Amniotic stem cell (primary cell): Measurements from ENCODE around the gene FUT1.
"Not testable (repeated sequence)": the region's sequence is repeated elsewhere in the genome, so short reads cannot be mapped to it uniquely, and the experiment has no call there.

Experiments used
- DNase-seq: peaks from one replicate; lab custom pipeline; 2025; lab: John Stamatoyannopoulos, UW

FUT1 gene

DNA sequence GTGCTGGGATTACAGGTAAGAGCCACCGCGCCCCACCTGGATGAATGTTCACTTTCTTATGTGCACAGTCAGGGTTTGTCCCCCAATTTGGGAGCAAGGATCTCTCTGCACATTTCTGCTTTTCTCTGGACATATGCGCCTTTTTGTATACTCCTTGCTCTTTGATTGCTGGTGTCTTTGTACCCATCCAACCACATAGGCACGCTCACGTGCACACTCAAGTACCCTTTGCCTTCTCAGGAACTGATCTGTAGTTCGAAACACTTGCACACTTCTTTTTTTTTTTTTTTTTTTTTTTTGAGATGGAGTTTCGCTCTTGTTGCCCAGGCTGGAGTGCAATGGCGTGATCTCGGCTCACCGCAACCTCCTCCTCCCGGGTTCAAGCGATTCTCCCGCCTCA, 34.3 kb downstream of the FUT1 start:
- not testable (repeated sequence) for DNase-seq

DNA sequence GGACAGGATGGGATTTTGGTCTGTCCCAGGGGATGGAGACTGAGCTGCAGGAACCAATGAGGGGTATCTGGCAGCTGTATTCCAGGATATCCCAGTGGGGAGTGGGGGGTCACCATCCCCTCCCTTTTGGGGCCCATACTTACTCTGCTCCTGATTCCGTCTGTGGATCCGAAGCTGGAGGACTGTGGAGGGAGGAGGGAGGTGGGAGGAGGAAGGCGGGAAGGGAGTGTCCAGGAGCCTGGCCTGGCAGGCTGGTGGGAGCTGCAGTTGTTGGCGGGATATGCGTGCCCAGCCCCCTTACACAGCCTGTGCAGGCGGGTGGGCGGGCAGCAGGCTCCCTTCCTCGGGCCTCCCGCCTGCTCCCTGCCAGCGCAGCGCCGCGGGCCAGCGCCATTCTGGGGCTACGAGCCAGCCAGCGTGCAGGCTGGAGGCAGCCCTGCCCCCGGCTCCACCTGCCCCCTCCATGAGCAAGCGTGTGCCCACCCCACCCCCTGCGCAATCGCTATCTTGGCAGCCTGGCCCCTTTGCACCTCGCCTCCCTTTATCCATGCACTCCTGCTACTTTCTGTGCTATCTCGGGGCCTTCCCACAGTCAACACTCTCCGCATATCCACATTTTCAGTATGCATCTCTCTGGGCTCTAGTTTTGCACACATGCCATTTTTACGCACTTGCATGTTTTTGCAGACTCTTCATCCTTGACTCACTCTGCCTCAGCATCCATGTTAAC, 35.7 kb downstream of the FUT1 start:
- DNase-seq = no peak

DNA sequence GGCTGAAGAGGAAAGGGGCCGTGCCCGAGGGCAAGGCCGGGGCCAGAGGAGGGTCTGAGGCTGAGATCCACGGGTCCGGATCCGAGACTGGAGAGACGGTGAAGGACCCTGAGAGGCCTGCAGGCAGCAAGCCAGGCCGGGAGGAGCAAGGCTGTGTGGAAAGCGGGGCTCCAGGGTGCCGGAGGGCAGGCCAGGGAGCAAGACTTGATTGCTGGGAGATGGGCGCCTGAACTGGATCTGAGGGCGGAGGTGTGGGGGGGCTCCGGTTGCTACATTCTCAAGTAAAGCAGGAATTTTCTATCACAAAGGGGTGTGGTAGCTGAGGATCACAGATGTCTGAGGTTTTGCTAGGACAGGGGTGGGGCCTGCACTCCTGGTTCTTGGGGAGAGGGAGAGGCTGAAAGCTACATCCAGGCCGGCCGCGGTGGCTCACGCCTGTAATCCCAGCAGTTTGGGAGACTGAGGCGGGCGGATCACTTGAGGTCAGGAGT, 36.7 kb downstream of the FUT1 start:
- DNase-seq = no peak

DNA sequence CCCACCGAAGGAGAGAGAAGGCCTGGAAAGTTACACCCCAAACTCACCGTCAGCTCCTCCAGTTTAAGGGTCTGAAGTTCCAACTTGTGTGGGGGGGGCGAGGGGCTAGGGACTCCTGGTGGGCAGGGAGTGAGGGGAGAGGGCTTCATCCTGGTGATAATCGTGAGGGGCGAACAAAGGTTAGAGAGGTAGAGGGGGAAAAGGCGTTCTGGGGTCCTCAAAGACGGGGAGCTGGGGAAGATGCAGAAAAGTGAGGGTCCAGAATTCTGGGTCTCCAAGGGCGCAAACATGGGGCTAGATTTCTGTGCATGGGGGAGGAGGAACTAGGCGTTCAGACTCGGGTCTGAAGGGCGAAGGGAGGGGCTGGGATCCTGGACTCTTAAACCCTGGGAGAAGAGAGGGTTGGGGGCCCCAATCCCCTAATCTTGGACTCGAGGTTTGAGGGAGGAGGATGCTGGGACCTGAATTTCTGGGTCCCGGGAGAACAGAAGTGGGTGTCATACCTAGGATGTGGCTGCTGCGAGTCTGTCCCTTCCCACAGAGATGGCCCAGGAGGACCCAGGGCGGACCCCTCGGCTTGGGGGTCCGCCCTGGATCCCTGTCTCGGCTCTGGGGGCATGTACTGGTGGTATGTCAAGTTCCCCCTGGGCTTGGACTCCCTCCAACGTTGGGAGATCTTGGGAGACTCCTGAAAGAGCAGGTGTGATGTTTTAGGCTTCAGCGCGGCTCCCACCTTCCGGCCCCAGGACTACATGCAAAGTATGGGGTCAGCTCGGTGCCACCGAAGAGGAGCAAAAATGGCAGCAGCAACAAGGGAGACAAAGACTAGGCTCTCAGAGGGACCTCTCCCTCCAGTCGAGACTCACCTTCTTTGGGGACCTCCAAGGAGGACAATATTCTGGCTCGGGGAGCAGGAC, 37.4 kb downstream of the FUT1 start:
- DNase-seq = no peak

DNA sequence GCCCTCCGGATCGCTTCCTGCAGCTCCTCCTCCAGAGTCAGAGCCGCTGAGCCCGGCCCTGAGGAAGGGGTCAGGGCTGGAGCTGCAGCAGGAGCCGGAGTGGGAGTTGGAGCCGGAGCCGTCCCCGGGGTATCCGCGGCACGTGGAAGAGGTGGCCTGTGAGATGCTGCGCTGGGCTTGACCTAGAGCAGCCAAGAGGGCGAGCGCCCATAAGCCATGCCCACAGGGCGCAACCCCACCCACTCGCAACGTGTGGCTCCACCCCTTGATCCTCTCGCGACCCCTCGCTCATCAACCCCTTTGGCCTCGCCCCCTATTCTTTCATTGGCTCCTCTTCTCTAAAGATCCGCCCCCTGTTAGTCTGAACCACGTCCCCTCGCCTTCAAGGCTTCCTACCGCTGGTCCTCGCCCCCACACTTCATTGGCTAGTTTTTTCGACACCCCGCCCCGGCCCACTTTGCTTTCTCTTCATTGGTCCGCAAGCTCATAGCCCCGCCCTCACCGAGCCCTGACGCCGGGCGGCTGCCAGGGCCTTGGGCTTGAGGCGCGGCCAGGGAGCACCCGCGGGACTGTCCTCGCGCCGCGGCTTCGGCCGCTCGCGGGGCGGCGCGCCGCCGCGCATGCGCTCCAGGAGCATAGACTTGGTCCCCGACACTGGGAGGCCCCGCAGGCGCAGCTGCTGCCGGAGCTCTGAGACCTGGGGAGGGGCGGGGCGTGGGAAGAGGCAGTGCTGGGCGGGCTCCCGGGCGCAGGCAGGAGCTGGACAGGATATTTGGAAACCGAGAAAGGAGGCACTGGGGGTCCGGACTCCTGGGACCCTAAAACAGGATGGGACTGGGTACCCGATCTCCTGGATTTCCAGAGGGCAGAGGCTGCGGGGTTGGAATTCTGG, 38.3 kb downstream of the FUT1 start:
- peak; percentile 99 for DNase-seq

DNA sequence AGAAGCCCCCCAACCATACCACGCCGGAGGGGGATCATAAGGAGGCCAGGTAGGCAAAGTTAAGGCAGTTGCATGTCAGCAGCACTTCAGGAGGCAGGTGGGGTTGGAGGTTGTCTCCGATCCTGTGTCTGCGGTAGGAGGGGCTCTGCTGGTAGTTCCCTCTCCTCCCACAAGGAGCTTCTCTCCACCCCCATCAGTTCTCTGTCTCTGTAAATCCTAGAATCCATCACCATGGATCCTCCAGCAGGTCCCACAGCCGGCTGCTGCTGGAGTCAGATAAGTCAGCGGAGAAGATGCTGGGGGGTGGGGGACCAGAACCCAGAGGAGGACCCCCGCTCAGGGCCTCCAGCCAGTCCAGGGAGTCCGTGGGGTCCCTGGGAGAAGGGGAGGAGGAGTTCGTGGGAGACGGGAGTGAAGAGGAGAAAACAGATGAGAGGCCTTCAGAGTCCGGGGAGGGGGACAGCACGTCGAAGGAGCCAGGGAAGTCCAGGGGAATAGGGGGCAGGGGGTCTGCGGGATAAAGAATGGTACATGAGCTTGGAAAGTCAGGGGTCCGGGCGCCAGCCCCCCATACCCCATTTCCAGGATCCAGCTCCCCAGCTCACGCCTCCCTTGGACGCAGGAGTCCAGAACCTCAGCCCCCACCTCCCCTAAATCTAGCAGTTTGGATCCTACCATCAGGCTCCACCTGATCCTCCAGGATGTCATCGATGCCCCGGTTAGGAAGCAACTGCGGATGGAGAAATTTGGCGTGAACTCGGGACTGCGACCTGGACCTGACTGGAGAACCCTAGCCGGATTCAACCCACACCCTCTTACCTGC, 39.2 kb downstream of the FUT1 start:
- no peak for DNase-seq

DNA sequence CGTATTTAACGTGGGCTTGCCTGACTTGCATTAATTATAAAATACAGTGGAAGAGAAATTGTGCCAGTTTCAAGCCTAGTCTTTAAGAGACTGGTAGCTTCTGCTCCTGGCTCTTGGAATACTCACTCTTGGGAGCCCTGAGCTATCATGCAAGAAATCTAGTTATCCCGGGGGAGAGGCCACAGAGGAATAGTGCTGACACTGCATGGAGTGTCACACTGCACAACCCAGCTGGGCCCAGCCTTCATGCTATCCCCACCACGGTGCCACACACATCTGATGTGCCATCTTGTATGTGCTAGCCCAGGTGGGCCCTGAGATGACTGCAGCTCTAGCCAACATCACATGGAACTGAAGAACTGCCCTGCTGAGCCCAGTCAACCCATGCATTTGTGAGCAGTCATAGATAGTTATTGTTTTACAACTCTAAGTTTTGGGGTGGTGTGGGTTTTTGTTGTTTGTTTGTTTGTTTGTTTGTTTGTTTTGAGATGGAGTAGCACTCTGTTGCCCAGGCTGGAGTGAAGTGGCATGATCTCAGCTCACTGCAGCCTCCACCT, 41.3 kb downstream of the FUT1 start:
- DNase-seq = no peak

DNA sequence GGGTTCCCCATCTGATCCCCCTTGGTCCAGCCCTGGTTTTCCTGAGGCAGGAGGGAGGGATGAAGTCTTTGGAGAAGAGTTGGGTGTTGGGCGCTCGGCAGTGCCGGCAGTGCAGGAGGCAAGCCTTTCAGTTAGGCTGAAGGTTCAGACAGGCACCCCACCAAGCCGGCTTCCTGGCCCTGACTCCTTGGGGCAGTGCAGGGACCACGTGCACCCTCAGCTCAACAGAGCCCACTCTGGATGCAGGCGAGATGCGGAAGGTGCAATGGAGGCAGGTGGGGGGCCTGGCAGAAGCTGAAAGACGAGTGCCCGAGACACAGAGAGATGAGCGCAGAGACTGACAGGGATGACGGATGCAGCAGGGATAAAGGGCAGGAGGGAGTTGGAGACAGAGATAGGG, 44.0 kb downstream of the FUT1 start:
- DNase-seq = no peak

DNA sequence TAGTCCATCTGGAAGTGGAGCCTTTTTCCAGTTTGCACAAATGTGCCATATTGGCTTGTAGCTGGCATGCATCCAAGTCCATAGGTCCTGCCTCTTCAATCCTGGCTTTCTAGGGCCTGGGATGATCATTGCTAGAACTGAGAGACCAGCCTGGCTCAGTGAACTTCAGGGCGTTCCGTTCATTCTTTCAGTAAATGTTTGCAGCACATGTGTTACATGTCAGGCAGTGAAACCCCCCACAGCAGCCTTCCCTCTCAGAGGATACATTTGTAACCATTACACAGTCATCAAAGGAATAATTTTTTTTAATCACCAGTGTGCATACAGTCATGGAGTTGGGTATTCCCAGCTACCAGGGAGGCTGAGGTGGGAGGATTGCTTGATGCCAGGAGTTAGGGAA, 47.0 kb downstream of the FUT1 start:
- DNase-seq = no peak

DNA sequence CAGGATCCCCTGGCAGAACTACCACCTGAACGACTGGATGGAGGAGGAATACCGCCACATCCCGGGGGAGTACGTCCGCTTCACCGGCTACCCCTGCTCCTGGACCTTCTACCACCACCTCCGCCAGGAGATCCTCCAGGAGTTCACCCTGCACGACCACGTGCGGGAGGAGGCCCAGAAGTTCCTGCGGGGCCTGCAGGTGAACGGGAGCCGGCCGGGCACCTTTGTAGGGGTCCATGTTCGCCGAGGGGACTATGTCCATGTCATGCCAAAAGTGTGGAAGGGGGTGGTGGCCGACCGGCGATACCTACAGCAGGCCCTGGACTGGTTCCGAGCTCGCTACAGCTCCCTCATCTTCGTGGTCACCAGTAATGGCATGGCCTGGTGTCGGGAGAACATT, 49.1 kb downstream of the FUT1 start:
- DNase-seq = no peak

DNA sequence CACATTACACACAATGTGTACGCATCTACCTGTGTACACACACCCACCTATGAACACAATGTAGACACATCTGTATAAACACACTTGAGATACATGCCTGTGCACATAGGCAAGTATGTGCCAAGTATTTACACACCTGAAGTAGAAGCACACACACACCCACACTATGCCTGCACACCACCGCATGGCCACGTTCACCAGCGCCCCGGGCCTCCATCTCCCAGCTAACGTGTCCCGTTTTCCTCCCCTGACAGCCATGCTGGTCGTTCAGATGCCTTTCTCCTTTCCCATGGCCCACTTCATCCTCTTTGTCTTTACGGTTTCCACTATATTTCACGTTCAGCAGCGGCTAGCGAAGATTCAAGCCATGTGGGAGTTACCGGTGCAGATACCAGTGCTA, 49.7 kb downstream of the FUT1 start:
- DNase-seq = no peak

DNA sequence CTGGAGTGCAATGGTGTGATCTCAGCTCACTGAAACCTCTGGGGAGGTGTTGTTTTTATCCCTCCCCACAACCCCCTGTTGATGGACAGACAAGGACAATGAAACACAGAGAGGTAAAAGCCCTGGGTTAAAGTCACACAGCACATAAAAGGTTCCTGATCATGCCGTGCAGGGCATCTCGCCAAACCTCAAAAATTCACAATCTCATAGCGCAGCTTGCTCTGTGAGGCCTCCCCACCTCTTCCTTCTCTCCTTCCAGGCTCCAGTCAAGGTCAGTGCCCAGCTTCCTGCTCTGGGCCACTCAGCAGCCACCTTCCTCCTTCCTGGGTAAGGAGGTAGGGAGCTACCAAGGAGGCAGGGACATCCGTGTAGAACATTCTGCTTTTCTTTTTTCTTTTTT, 54.4 kb downstream of the FUT1 start:
- no peak for DNase-seq
